ENCODE data around the gene GABRD. TPM values are rescaled to one million over a fixed set of nuclear protein-coding genes. Genes with fewer than 3 reads are reported as not detected.
A peak's percentile ranks its signal among the peaks of the same experiment; 100 is the strongest.

GABRD gene
- total RNA-seq, 1 experiment from 2014 or later: 1.7 TPM

GRCh38 chr1:2049225-2049717, 30.1 kb downstream of the GABRD start (continued):
- TF ChIP-seq ZNF281 (CRISPR knock-in tag; IDR thresholded peaks at IDR 0.05) (peak; percentile 89; the same call in 1 of the 2 replicates), MYBL2 (CRISPR knock-in tag; IDR thresholded peaks at IDR 0.05) (peak; percentile 85), ZMAT4 (CRISPR knock-in tag; IDR thresholded peaks at IDR 0.05) (no peak), ZNF512 (CRISPR knock-in tag; IDR thresholded peaks at IDR 0.05; ENCODE audit: borderline replicate concordance) (no peak), CTCF (IDR thresholded peaks at IDR 0.05) (no peak), NR3C1 (CRISPR knock-in tag; conservative IDR thresholded peaks at IDR 0.05; ENCODE audit: low read depth) (no peak; the same call in 1 of the 2 replicates), ESRRA (CRISPR knock-in tag; IDR thresholded peaks at IDR 0.05; ENCODE audit: borderline replicate concordance) (no peak), MLX (CRISPR knock-in tag; IDR thresholded peaks at IDR 0.05) (no peak), ZBTB43 (CRISPR knock-in tag; IDR thresholded peaks at IDR 0.05) (peak; percentile 83), RORB (CRISPR knock-in tag; IDR thresholded peaks at IDR 0.05) (no peak), ZBTB21 (CRISPR knock-in tag; IDR thresholded peaks at IDR 0.05; ENCODE audit: borderline replicate concordance) (peak; percentile 64; the same call in 1 of the 2 replicates), ZNF671 (CRISPR knock-in tag; IDR thresholded peaks at IDR 0.05) (no peak), KAT7 (CRISPR knock-in tag; IDR thresholded peaks at IDR 0.05; ENCODE audit: borderline replicate concordance) (no peak), SP1 (CRISPR knock-in tag; conservative IDR thresholded peaks at IDR 0.05) (peak; percentile 62), RELA (CRISPR knock-in tag; IDR thresholded peaks at IDR 0.05; ENCODE audit: borderline replicate concordance) (no peak), ATF2 (CRISPR knock-in tag; IDR thresholded peaks at IDR 0.05; ENCODE audit: borderline replicate concordance, low read depth) (peak; percentile 65; the same call in 1 of the 2 replicates), ARID4B (CRISPR knock-in tag; IDR thresholded peaks at IDR 0.05; ENCODE audit: borderline replicate concordance) (peak; percentile 69; the same call in 1 of the 2 replicates)
